ENCODE data around the gene RUNX2. TPM values are rescaled to one million over a fixed set of nuclear protein-coding genes. Genes with fewer than 3 reads are reported as not detected.

RUNX2 gene
- total and polyA plus RNA-seq, 2 of the 8 experiments (the other 6 are each of a cell fraction or from before 2014, with no cell fraction given) = 0.26 to 1.2 TPM

- TF ChIP-seq BACH1 (IDR thresholded peaks at IDR 0.05; ENCODE audit: low read length) (no peak), GTF2F1 (IDR thresholded peaks at IDR 0.05; ENCODE audit: borderline replicate concordance, low read depth, low read length) (no peak)
These were observed 286.6 kb downstream of the RUNX2 start (continued) for GRCh38 chr6:45614488-45615285.

Data from H1 (cell line).